ENCODE data around the gene B3GALT6.
A peak's percentile ranks its signal among the peaks of the same experiment; 100 is the strongest.

The B3GALT6 gene

GRCh38 chr1:1264868-1265272, 32.8 kb downstream of the B3GALT6 start:
- DNase-seq (ENCODE audit: low read depth) = no peak

- no peak for DNase-seq (ENCODE audit: low read depth)
These were observed 35.6 kb downstream of the B3GALT6 start for GRCh38 chr1:1267488-1268283.

GRCh38 chr1:1268284-1268682, 36.2 kb downstream of the B3GALT6 start:
- DNase-seq (ENCODE audit: low read depth) = no peak

DNA sequence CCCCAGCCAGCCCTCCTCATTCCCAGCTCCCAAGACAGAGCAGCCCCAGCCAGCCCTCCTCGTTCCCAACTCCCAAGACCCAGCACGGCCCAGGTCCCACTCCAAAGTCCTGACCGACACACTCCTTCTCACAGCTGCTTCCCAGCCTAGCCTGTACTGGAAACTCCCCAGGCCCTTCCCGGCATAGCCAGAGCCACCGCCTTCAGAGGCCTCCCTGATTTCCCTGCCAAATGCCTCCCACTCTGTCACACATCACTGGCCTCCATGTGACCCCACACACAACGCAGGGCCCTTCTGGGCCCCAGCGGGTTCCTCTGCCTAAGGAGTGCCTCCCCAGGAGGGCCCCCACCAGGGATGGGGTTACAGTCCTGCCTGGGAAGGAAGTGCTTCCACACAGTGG, 38.8 kb downstream of the B3GALT6 start:
- DNase-seq (ENCODE audit: low read depth) = no peak

DNA sequence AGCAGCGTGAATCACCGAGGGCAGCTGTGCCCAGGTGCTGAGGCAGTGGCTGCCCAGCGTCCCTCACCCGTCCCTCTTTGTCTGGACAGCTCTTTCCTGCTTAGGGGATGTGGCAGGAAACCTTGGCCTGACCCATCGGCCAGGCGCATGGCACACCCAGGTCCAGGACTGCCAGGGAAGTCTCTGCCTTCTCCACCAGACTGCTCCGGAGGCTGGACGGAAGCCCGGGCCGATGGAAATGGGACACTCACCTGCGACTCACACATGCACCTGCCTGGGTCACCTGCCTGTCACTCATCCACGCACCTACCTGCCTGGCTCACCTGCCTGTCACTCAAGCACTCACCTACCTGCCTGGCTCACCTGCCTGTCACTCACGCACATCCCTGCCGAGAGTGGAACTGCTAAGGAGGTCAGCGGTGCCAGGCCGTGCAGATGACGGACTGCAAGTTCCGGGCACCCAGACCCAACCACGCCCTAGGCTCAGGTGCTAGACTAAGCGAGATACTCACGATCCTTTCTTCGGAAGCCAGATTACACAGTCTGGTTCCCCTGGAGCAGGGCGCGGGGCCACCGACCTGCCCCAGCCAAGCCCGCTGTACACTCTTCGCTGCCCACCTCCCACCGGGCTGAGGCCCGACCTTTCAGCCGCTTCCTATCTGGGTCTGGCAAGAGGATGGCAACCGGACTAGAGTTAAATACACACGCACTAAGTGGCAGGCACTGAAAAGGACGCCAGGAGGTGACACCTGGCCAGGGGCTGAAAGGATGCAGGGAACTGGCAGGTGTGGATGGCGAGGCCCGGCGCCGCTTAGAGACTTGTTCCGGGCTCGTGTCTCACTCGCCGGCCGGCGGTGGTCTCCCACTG, 40.5 kb downstream of the B3GALT6 start:
- DNase-seq (ENCODE audit: low read depth) = no peak

- no peak for DNase-seq (ENCODE audit: low read depth)
These were observed 41.1 kb downstream of the B3GALT6 start for GRCh38 chr1:1273209-1273511.

DNA sequence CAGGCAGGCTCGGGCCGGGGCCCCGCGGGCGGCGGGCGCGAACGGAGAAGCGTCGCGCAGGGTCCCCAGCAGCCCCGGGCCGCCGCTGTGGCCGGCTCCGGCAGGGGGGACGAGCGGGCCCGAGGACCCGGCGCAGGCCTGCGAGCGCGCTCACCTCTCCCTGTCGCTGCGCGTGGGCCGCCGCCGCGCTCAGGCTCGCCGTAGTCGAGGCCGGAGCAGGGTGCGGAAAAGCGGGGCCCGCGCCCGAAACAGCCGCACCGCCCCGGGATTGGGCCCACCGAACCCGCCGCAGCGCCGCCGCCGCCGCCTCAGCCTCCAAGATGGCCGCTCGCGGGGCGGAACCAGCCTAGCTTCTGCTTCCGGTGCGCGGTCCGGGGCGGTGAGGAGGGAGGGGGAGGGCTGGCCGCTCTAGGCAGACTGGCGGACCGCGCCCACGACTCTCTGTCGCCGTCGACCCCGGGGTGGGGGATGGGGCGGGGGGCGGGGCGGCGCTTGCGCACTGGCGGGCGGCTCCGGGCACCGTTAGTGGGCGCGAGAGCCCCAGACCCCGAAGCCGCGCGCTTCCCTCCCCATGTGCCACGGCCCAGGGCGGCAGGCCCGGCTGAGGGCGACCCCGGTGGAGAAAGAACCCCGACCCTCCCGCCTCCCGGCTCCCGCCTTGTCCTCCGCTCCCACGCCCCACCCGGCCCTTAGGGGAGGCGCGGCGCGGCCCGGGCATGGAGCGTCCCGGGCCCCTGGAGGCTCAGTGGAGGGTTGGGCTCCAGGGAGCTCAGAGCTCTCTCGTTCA, 41.7 kb downstream of the B3GALT6 start, which contains the start of gene UBE2J2:
Gene UBE2J2 (minus strand): TSS at position 343 of the 787 bp plus-strand sequence. CDS start 5,862 bp downstream, outside the sequence.
- peak; percentile 92 for DNase-seq (ENCODE audit: low read depth)

DNA sequence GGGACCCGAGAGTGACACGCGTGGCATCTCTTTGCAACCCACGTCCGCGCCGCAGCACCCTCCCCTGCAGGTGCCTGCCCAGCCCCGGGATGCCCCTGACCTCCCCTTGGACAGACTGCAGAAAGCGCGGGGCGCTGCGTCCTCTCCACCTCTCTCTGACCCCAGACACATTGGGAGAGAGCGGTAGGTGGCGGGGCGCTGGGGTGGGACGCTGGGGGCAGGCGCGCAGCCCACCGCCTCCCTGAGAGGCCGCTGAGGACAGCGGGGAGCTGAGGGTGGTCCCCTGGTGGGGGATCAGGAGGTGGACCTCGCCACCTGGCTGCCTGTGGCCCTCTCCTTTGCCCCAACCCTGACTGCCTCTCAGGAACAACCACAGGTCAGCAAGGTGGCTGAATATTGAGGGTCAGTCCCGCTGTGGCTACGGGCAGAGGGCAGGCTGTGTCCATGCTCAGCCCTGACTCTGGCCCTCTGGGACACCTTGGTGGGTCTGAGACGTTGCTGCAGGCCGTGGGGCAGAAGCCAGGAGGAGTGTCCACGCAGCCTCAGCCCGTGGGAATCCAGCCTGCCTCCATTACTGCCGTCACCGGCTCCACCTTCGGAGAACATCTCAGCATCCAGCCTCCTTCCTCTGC, 42.4 kb downstream of the B3GALT6 start:
- DNase-seq (ENCODE audit: low read depth) = no peak

- DNase-seq (ENCODE audit: low read depth) = no peak
These were observed 42.9 kb downstream of the B3GALT6 start for GRCh38 chr1:1274931-1275431.

DNA sequence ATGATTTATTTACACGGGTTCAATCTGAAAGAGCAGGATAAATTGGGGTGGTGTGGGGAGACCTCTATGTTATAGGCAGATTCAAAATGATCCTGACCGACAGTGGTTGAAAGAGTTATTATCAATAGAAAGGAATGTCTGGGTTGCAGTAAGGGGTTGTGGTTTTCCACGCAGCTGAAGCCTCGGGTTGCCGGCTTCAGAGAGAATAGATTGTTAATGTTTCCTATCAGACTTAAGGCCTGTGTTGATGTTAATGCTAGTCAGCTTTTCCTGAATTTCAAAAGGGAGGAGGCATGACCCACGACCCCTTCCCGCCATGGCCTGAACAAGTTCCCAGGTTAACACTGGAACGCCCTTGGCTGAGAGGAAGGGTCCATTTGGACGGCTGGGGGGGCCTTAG, 43.8 kb downstream of the B3GALT6 start:
- DNase-seq (ENCODE audit: low read depth) = no peak

DNA sequence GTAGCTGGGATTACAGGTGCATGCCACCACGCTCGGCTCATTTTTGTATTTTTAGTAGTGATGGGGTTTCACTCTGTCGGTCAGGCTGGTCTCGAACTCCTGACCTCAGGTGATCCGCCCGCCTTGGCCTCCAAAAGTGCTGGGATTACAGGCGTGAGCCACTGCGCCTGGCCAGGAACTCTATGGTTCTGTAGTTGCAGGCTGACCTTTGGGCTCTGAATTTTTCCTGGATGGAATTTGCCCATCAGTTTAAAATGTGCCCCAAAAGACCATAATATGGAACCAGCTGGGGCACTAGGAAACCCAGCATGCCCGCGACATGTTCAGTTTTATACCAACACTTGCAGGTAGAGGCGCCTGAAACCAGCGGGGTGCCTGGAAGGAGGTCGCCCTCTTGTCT, 46.6 kb downstream of the B3GALT6 start:
- no peak for DNase-seq (ENCODE audit: low read depth)

- no peak for DNase-seq (ENCODE audit: low read depth)
These were observed 47.0 kb downstream of the B3GALT6 start for GRCh38 chr1:1279028-1279427.

DNA sequence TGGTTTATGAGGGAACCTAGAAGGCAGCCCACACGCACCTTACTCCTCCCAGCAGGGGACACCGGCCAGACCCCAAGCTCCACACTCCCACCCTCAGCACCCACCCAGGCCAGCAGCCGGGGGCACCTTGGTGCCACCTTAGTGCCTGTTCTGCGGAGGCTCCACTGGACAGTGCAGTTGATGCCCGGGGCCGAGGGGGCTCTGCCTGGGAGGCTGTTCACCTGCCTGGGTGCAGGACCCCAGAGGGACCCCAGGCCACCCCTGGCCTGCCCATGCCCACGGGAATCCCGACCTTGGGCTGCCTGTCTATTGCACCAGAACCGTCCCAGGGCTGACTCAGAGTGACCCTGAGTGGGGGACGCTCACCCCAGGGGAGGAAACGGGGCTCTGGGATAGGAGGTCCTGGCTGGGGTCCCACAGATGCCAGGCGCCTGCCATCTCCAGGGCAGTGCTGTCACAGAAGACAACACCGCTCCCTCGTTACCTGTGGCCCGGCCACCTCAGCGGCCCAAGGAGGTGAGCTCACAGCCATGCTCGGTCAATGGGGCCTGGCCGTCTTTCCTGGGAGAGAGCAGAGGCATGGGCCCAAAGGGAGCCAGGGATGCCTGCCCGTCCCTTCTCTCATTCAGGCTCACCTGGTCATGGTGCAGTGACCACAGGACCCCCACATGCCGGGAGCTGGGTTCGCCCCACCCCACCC, 48.9 kb downstream of the B3GALT6 start:
- no peak for DNase-seq (ENCODE audit: low read depth)

GRCh38 chr1:1281533-1282321, 49.7 kb downstream of the B3GALT6 start:
- no peak for DNase-seq (ENCODE audit: low read depth)

DNA sequence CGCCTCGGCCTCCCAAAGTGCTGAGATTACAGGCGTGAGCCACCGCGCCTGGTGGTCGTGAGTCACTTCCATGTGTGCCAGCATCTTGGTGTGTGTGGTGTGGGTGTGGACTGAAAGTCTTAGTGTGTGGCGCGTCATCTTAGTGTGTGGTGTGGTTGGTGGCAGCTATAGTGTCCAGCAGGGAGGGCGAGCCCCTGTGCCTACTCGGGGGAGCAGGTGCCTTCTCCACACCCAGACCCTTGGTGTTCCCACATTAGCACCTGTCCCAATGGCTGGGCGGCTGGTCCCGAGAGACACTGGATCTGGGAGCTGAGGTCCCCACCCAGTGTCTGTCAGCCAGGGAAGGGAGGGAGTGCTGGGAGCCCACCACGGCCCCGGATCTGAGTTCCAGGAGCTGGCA, 51.0 kb downstream of the B3GALT6 start:
- no peak for DNase-seq (ENCODE audit: low read depth)

DNA sequence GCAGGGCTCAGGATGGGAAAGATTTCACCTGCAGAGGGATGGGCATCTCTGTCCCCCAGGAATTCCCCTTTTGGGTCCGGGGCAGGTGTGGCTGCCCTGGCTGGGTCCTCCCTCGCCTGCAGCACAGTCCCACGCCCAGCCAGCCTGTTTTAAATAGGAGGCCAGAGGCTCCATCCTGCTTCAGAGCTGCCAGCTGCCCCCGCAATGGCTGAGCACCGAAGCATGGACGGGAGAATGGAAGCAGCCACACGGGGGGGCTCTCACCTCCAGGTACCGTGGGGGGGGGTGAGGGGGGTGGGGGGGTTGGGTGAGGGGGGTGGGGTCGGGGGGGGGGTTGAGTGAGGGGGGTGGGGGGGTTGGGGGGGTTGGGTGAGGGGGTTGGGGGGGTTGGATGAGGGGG, 51.8 kb downstream of the B3GALT6 start:
- no peak for DNase-seq (ENCODE audit: low read depth)

Data from CMK (cell line).